IPS-20b (cell line): ENCODE measurements around the gene ASB2.

ENCODE experiments used
- H3K27ac ChIP-seq: one replicate; pipeline ENCODE4 v1.5.1; 2013; ENCODE audit warnings: low read length
- H3K27me3 ChIP-seq: 2 replicates; pipeline ENCODE4 v1.6.1; 2013; ENCODE audit warnings: mild to moderate bottlenecking, low read length, inconsistent platforms; ENCODE audit not compliant: insufficient read depth
- H3K36me3 ChIP-seq: 2 replicates; pipeline ENCODE4 v1.6.1; 2013; ENCODE audit warnings: low read depth, mild to moderate bottlenecking, inconsistent platforms, low read length, moderate library complexity; ENCODE audit not compliant: insufficient read depth
- H3K4me1 ChIP-seq: 2 replicates; pipeline ENCODE4 v1.6.1; 2013; ENCODE audit warnings: mild to moderate bottlenecking, control low read depth, inconsistent platforms, low read length, moderate library complexity; ENCODE audit not compliant: insufficient read depth
- H3K4me3 ChIP-seq: 2 replicates; pipeline ENCODE4 v1.5.1; 2013; ENCODE audit warnings: mild to moderate bottlenecking, low read length, inconsistent platforms
- H3K9ac ChIP-seq: 2 replicates; pipeline ENCODE4 v1.6.1; 2013; ENCODE audit warnings: low read depth, mild to moderate bottlenecking, inconsistent platforms, low read length, moderate library complexity
- H3K9me3 ChIP-seq: 2 replicates; pipeline ENCODE4 v1.6.1; 2013; ENCODE audit warnings: mild to moderate bottlenecking, low read depth, low read length, inconsistent platforms; ENCODE audit not compliant: insufficient read depth

The ASB2 gene

GRCh38 chr14:93926873-93927799, 49.2 kb downstream of the ASB2 start, which contains the start of gene FAM181A:
Gene FAM181A (plus strand): TSS chr14:93927344. CDS start chr14:93928286, 942 bp downstream.
- Histone ChIP-seq H3K27me3 (no peaks in the 10 kb centered on the region), H3K27ac (no peak within 1 kb of the TSS), H3K36me3 (no peaks in the 10 kb centered on the region), H3K9me3 (no peaks in the 10 kb centered on the region), H3K4me3 (no peak within 1 kb of the TSS), H3K9ac (no peak within 1 kb of the TSS), H3K4me1 (no peaks in the 10 kb centered on the region)

- no peak overlapping the region for H3K9ac ChIP-seq
- no peak overlapping the region for H3K27ac ChIP-seq
- H3K9me3 ChIP-seq: no peaks in the 10 kb centered on the region
- H3K27me3 ChIP-seq: no peaks in the 10 kb centered on the region
- H3K4me1 ChIP-seq: no peaks in the 10 kb centered on the region
- H3K4me3 ChIP-seq: no peak overlapping the region
- H3K36me3 ChIP-seq: no peaks in the 10 kb centered on the region
Measured at GRCh38 chr14:93926245-93926872, 50.0 kb downstream of the ASB2 start.

- Histone ChIP-seq H3K27ac (no peak overlapping the region), H3K27me3 (no peaks in the 10 kb centered on the region), H3K9me3 (no peaks in the 10 kb centered on the region), H3K4me3 (no peak overlapping the region), H3K4me1 (no peaks in the 10 kb centered on the region), H3K9ac (no peak overlapping the region), H3K36me3 (no peaks in the 10 kb centered on the region)
Measured at GRCh38 chr14:93925374-93925895, 50.9 kb downstream of the ASB2 start.

- Histone ChIP-seq H3K27ac (no peak overlapping the region), H3K9ac (no peak overlapping the region), H3K4me1 (no peaks in the 10 kb centered on the region), H3K36me3 (no peaks in the 10 kb centered on the region), H3K4me3 (no peak overlapping the region), H3K27me3 (no peaks in the 10 kb centered on the region), H3K9me3 (no peaks in the 10 kb centered on the region)
Measured at GRCh38 chr14:93924592-93925355, 51.6 kb downstream of the ASB2 start.

- Histone ChIP-seq H3K36me3 (no peaks in the 10 kb centered on the region), H3K9me3 (no peaks in the 10 kb centered on the region), H3K4me1 (no peaks in the 10 kb centered on the region), H3K4me3 (no peak overlapping the region), H3K27ac (no peak overlapping the region), H3K9ac (no peak overlapping the region), H3K27me3 (no peaks in the 10 kb centered on the region)
Measured at GRCh38 chr14:93923626-93924025, 52.7 kb downstream of the ASB2 start.

GRCh38 chr14:93921001-93921806, 55.2 kb downstream of the ASB2 start:
- Histone ChIP-seq H3K4me1 (no peaks in the 10 kb centered on the region), H3K4me3 (no peak overlapping the region)

GRCh38 chr14:93917141-93917540, 59.2 kb downstream of the ASB2 start:
- H3K4me1 ChIP-seq: no peaks in the 10 kb centered on the region
- H3K27me3 ChIP-seq: no peaks in the 10 kb centered on the region
- no peaks in the 10 kb centered on the region for H3K9me3 ChIP-seq
- no peak overlapping the region for H3K4me3 ChIP-seq
- no peaks in the 10 kb centered on the region for H3K36me3 ChIP-seq
- H3K27ac ChIP-seq: no peak overlapping the region
- H3K9ac ChIP-seq: no peak overlapping the region

More at GRCh38 chr14:93921001-93921806, 55.2 kb downstream of the ASB2 start:
- Histone ChIP-seq H3K27ac (no peak overlapping the region), H3K9me3 (no peaks in the 10 kb centered on the region), H3K36me3 (no peaks in the 10 kb centered on the region), H3K27me3 (no peaks in the 10 kb centered on the region), H3K9ac (no peak overlapping the region)

GRCh38 chr14:93916498-93916897, 59.9 kb downstream of the ASB2 start:
- Histone ChIP-seq H3K9ac (no peak overlapping the region), H3K36me3 (no peaks in the 10 kb centered on the region), H3K27me3 (no peaks in the 10 kb centered on the region), H3K27ac (no peak overlapping the region), H3K4me3 (no peak overlapping the region), H3K4me1 (no peaks in the 10 kb centered on the region), H3K9me3 (no peaks in the 10 kb centered on the region)

GRCh38 chr14:93915800-93916199, 60.6 kb downstream of the ASB2 start:
- Histone ChIP-seq H3K36me3 (no peaks in the 10 kb centered on the region), H3K4me3 (no peak overlapping the region), H3K9ac (no peak overlapping the region), H3K27ac (no peak overlapping the region), H3K4me1 (no peaks in the 10 kb centered on the region), H3K27me3 (no peaks in the 10 kb centered on the region), H3K9me3 (no peaks in the 10 kb centered on the region)

GRCh38 chr14:93915070-93915705, 61.2 kb downstream of the ASB2 start:
- H3K36me3 ChIP-seq: no peaks in the 10 kb centered on the region
- H3K9me3 ChIP-seq: no peaks in the 10 kb centered on the region
- no peak overlapping the region for H3K9ac ChIP-seq
- no peak overlapping the region for H3K4me3 ChIP-seq
- no peaks in the 10 kb centered on the region for H3K4me1 ChIP-seq
- H3K27me3 ChIP-seq: no peaks in the 10 kb centered on the region
- no peak overlapping the region for H3K27ac ChIP-seq
